NB4 (cell line): ENCODE results near the gene ZNF746.

Experiments
- MYC ChIP-seq: IDR thresholded peaks from 2 replicates; pipeline ENCODE4 v1.6.1; 2011; ENCODE audit warnings: low read depth, low read length
- POLR2A ChIP-seq: IDR thresholded peaks from 2 replicates; pipeline ENCODE4 v1.6.1; 2011; ENCODE audit warnings: mild to moderate bottlenecking; ENCODE audit not compliant: insufficient read length; ENCODE audit errors: extremely low read depth
- TF ChIP-seq, protein P1 (sequence below): IDR thresholded peaks from one replicate; pipeline ENCODE4 v1.5.1; 2012; ENCODE audit warnings: low read depth, low read length

GRCh38 chr7:149479568-149479967, 18.0 kb downstream of the ZNF746 start:
- TF ChIP-seq, protein P1, sequence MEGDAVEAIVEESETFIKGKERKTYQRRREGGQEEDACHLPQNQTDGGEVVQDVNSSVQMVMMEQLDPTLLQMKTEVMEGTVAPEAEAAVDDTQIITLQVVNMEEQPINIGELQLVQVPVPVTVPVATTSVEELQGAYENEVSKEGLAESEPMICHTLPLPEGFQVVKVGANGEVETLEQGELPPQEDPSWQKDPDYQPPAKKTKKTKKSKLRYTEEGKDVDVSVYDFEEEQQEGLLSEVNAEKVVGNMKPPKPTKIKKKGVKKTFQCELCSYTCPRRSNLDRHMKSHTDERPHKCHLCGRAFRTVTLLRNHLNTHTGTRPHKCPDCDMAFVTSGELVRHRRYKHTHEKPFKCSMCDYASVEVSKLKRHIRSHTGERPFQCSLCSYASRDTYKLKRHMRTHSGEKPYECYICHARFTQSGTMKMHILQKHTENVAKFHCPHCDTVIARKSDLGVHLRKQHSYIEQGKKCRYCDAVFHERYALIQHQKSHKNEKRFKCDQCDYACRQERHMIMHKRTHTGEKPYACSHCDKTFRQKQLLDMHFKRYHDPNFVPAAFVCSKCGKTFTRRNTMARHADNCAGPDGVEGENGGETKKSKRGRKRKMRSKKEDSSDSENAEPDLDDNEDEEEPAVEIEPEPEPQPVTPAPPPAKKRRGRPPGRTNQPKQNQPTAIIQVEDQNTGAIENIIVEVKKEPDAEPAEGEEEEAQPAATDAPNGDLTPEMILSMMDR = no peak
- TF ChIP-seq POLR2A (no peak), MYC (no peak)
